ENCODE measurements around the gene TNNC2. TPM values are rescaled to one million over a fixed set of nuclear protein-coding genes. Genes with fewer than 3 reads are reported as not detected.

TNNC2 gene
- total and polyA plus RNA-seq, 2 donors from 2014 or later, result 1.9 TPM; not detected in 1

- no peak overlapping the region for H3K4me3 ChIP-seq (ENCODE audit: low read length in 3 of 3)
- FAIRE-seq, result no peak
- intact Hi-C loops (cut with DNase I), result no loop called here
- H3K4me1 ChIP-seq (ENCODE audit: control insufficient read depth in 2 of 3, insufficient read depth in 2 of 3, low read depth in 1 of 3, low read length in 3 of 3), result peaks cover 0 to 14% (median 0%) of the 10 kb centered on the region in 3 donors
- no peak overlapping the region for H3K9ac ChIP-seq (ENCODE audit: low read length in 3 of 3)
- peak in 1 of 5 donors; percentile 23 for DNase-seq
- H3K36me3 ChIP-seq (ENCODE audit: control insufficient read depth in 2 of 3, insufficient read depth in 3 of 3, low read length in 3 of 3), result no peaks in the 10 kb centered on the region
- no peaks in the 10 kb centered on the region for H3K9me3 ChIP-seq (ENCODE audit: control insufficient read depth in 2 of 3, insufficient read depth in 1 of 3, low read length in 3 of 3)
- H3K27me3 ChIP-seq (ENCODE audit: control insufficient read depth, insufficient read depth, low read length), result no peaks in the 10 kb centered on the region
- TF ChIP-seq CTCF (IDR thresholded peaks at IDR 0.05; ENCODE audit: borderline replicate concordance, extremely low read depth, insufficient read depth), result no peak
- no peak overlapping the region for H3K27ac ChIP-seq (ENCODE audit: low read depth in 2 of 2, low read length in 2 of 2)
These were observed 34.3 kb upstream of the TNNC2 start for GRCh38 chr20:45861221-45862075.

GRCh38 chr20:45860560-45861220 lies 33.6 kb upstream of the TNNC2 start:
- H3K9ac ChIP-seq (ENCODE audit: low read length in 3 of 3), result no peak overlapping the region
- FAIRE-seq (no peak), DNase-seq (no peak)
- TF ChIP-seq CTCF (IDR thresholded peaks at IDR 0.05; ENCODE audit: borderline replicate concordance, extremely low read depth, insufficient read depth), result no peak
- peaks cover 0 to 21% (median 7%) of the 10 kb centered on the region in 3 donors for H3K4me1 ChIP-seq (ENCODE audit: control insufficient read depth in 2 of 3, insufficient read depth in 2 of 3, low read depth in 1 of 3, low read length in 3 of 3)
- H3K27me3 ChIP-seq (ENCODE audit: control insufficient read depth, insufficient read depth, low read length), result no peaks in the 10 kb centered on the region
- no peak overlapping the region for H3K4me3 ChIP-seq (ENCODE audit: low read length in 3 of 3)
- no peaks in the 10 kb centered on the region for H3K36me3 ChIP-seq (ENCODE audit: control insufficient read depth in 2 of 3, insufficient read depth in 3 of 3, low read length in 3 of 3)
- intact Hi-C loops (cut with DNase I), result no loop called here
- no peak overlapping the region for H3K27ac ChIP-seq (ENCODE audit: low read depth in 2 of 2, low read length in 2 of 2)
- no peaks in the 10 kb centered on the region for H3K9me3 ChIP-seq (ENCODE audit: control insufficient read depth in 2 of 3, insufficient read depth in 1 of 3, low read length in 3 of 3)

- Histone ChIP-seq H3K9me3 (ENCODE audit: control insufficient read depth in 2 of 3, insufficient read depth in 1 of 3, low read length in 3 of 3) (no peaks in the 10 kb centered on the region), H3K4me3 (ENCODE audit: low read length in 3 of 3) (no peak overlapping the region), H3K4me1 (ENCODE audit: control insufficient read depth in 2 of 3, insufficient read depth in 2 of 3, low read depth in 1 of 3, low read length in 3 of 3) (peaks cover 0 to 24% (median 7%) of the 10 kb centered on the region in 3 donors), H3K9ac (ENCODE audit: low read length in 3 of 3) (no peak overlapping the region), H3K36me3 (ENCODE audit: control insufficient read depth in 2 of 3, insufficient read depth in 3 of 3, low read length in 3 of 3) (no peaks in the 10 kb centered on the region), H3K27me3 (ENCODE audit: control insufficient read depth, insufficient read depth, low read length) (no peaks in the 10 kb centered on the region), H3K27ac (ENCODE audit: low read depth in 2 of 2, low read length in 2 of 2) (no peak overlapping the region)
- no peak for TF ChIP-seq CTCF (IDR thresholded peaks at IDR 0.05; ENCODE audit: borderline replicate concordance, extremely low read depth, insufficient read depth)
- DNase-seq (peak in 3 of 5 donors; percentile 24 to 84 (median 68)), FAIRE-seq (no peak)
- intact Hi-C loops (cut with DNase I), result no loop called here
These were observed 32.8 kb upstream of the TNNC2 start for GRCh38 chr20:45859916-45860315.

Measured in kidney (tissue), 14 donors.